Measurements from ENCODE around the gene PFN1.

PFN1 gene

GRCh38 chr17:4897198-4897687 is 51.1 kb downstream of the PFN1 start:
- Histone ChIP-seq H3K9me3 (ENCODE audit: low read length) (no peaks in the 10 kb centered on the region), H4K20me1 (ENCODE audit: insufficient read depth, low read length) (no peaks in the 10 kb centered on the region), H3K4me1 (ENCODE audit: insufficient read depth, low read length, severe bottlenecking) (peaks cover 23% of the 10 kb centered on the region), H3K27ac (ENCODE audit: low read depth, low read length, poor library complexity, severe bottlenecking) (no peak overlapping the region), H3K79me2 (ENCODE audit: insufficient read depth, low read length) (no peaks in the 10 kb centered on the region), H3K4me2 (ENCODE audit: low read length) (no peak overlapping the region), H3K27me3 (ENCODE audit: insufficient read depth, low read length) (no peaks in the 10 kb centered on the region), H3K36me3 (ENCODE audit: insufficient read depth, low read length) (peaks cover 35% of the 10 kb centered on the region), H3K9ac (ENCODE audit: low read length) (no peak overlapping the region), H3K4me3 (ENCODE audit: low read depth, low read length, poor library complexity, severe bottlenecking) (no peak overlapping the region), H3K9me2 (ENCODE audit: low read depth, low read length) (no peaks in the 10 kb centered on the region), H2AFZ (ENCODE audit: low read length) (no peak overlapping the region), H3F3A (ENCODE audit: insufficient read depth, low read length) (no peaks in the 10 kb centered on the region)
- TF ChIP-seq EZH2 (IDR thresholded peaks at IDR 0.05; ENCODE audit: borderline replicate concordance, low read length) (no peak), CTCF (IDR thresholded peaks at IDR 0.05; ENCODE audit: low read length) (no peak)

- H3K9ac ChIP-seq (ENCODE audit: low read length), result no peak overlapping the region
- H3K4me3 ChIP-seq (ENCODE audit: low read depth, low read length, poor library complexity, severe bottlenecking), result no peak overlapping the region
- no peaks in the 10 kb centered on the region for H3K79me2 ChIP-seq (ENCODE audit: insufficient read depth, low read length)
- H3K9me3 ChIP-seq (ENCODE audit: low read length), result no peaks in the 10 kb centered on the region
- no peak overlapping the region for H2AFZ ChIP-seq (ENCODE audit: low read length)
- peaks cover 23% of the 10 kb centered on the region for H3K4me1 ChIP-seq (ENCODE audit: insufficient read depth, low read length, severe bottlenecking)
- no peaks in the 10 kb centered on the region for H3K9me2 ChIP-seq (ENCODE audit: low read depth, low read length)
- H3K36me3 ChIP-seq (ENCODE audit: insufficient read depth, low read length), result peaks cover 40% of the 10 kb centered on the region
- no peak overlapping the region for H3K4me2 ChIP-seq (ENCODE audit: low read length)
- H4K20me1 ChIP-seq (ENCODE audit: insufficient read depth, low read length), result no peaks in the 10 kb centered on the region
- no peaks in the 10 kb centered on the region for H3F3A ChIP-seq (ENCODE audit: insufficient read depth, low read length)
- TF ChIP-seq EZH2 (IDR thresholded peaks at IDR 0.05; ENCODE audit: borderline replicate concordance, low read length) (no peak), CTCF (IDR thresholded peaks at IDR 0.05; ENCODE audit: low read length) (no peak)
- no peaks in the 10 kb centered on the region for H3K27me3 ChIP-seq (ENCODE audit: insufficient read depth, low read length)
- H3K27ac ChIP-seq (ENCODE audit: low read depth, low read length, poor library complexity, severe bottlenecking), result no peak overlapping the region
These were observed 51.8 kb downstream of the PFN1 start for GRCh38 chr17:4896332-4897197.

GRCh38 chr17:4895657-4896331 is 52.5 kb downstream of the PFN1 start:
- H3F3A ChIP-seq (ENCODE audit: insufficient read depth, low read length), result no peaks in the 10 kb centered on the region
- H3K9me3 ChIP-seq (ENCODE audit: low read length), result no peaks in the 10 kb centered on the region
- no peak overlapping the region for H3K4me2 ChIP-seq (ENCODE audit: low read length)
- H3K79me2 ChIP-seq (ENCODE audit: insufficient read depth, low read length), result no peaks in the 10 kb centered on the region
- peaks cover 48% of the 10 kb centered on the region for H3K36me3 ChIP-seq (ENCODE audit: insufficient read depth, low read length)
- TF ChIP-seq CTCF (IDR thresholded peaks at IDR 0.05; ENCODE audit: low read length) (peak; percentile 13; the same call in 1 of the 2 replicates), EZH2 (IDR thresholded peaks at IDR 0.05; ENCODE audit: borderline replicate concordance, low read length) (no peak)
- no peak overlapping the region for H3K4me3 ChIP-seq (ENCODE audit: low read depth, low read length, poor library complexity, severe bottlenecking)
- no peaks in the 10 kb centered on the region for H3K9me2 ChIP-seq (ENCODE audit: low read depth, low read length)
- no peak overlapping the region for H2AFZ ChIP-seq (ENCODE audit: low read length)
- no peak overlapping the region for H3K9ac ChIP-seq (ENCODE audit: low read length)
- H3K4me1 ChIP-seq (ENCODE audit: insufficient read depth, low read length, severe bottlenecking), result peaks cover 16% of the 10 kb centered on the region
- H3K27me3 ChIP-seq (ENCODE audit: insufficient read depth, low read length), result no peaks in the 10 kb centered on the region
- no peaks in the 10 kb centered on the region for H4K20me1 ChIP-seq (ENCODE audit: insufficient read depth, low read length)
- no peak overlapping the region for H3K27ac ChIP-seq (ENCODE audit: low read depth, low read length, poor library complexity, severe bottlenecking)

All from OCI-LY1 (cell line).